Astrocyte (in vitro differentiated cells and primary cell): Measurements from ENCODE around the gene NDUFB8. TPM values are rescaled to one million over a fixed set of nuclear protein-coding genes. Genes with fewer than 3 reads are reported as not detected.

Experiments
- DNase-seq: peaks from one replicate; pipeline ENCODE4 v3.0.0-alpha.2; 2010; ENCODE audit warnings: low read depth
- FAIRE-seq: peaks from 2 replicates; lab custom pipeline; 2011; peaks lifted over from hg19 to GRCh38; lab: Jason Lieb, UNC
- H2AFZ ChIP-seq: 2 replicates; pipeline ENCODE4 v1.6.0; 2012; ENCODE audit warnings: low read depth, low read length, inconsistent platforms
- H3K27ac ChIP-seq: 2 replicates; pipeline ENCODE4 v1.5.1; 2011; ENCODE audit warnings: low read depth, low read length, inconsistent platforms
- H3K27me3 ChIP-seq: 2 replicates; pipeline ENCODE4 v1.6.0; 2011; ENCODE audit warnings: low read length, inconsistent platforms; ENCODE audit not compliant: insufficient read depth
- H3K36me3 ChIP-seq: 2 replicates; pipeline ENCODE4 v1.5.1; 2011; ENCODE audit warnings: low read length, inconsistent platforms; ENCODE audit not compliant: insufficient read depth
- H3K4me1 ChIP-seq: 2 replicates; pipeline ENCODE4 v1.5.1; 2011; ENCODE audit warnings: low read length, inconsistent platforms; ENCODE audit not compliant: insufficient read depth
- H3K4me2 ChIP-seq: 2 replicates; pipeline ENCODE4 v1.6.0; 2012; ENCODE audit warnings: low read length, inconsistent platforms
- H3K4me3 ChIP-seq: 2 replicates; pipeline ENCODE4 v1.5.1; 2011; ENCODE audit warnings: low read depth, mild to moderate bottlenecking, low read length, inconsistent platforms; ENCODE audit not compliant: insufficient read depth
- H3K79me2 ChIP-seq: 2 replicates; pipeline ENCODE4 v1.6.0; 2012; ENCODE audit warnings: mild to moderate bottlenecking, low read length, inconsistent platforms; ENCODE audit not compliant: insufficient read depth
- H3K9ac ChIP-seq: 2 replicates; pipeline ENCODE4 v1.6.0; 2012; ENCODE audit warnings: mild to moderate bottlenecking, low read length, inconsistent platforms
- H3K9me3 ChIP-seq: 2 replicates; pipeline ENCODE4 v1.5.1; 2012; ENCODE audit warnings: low read depth, mild to moderate bottlenecking, low read length, inconsistent platforms; ENCODE audit not compliant: insufficient read depth
- H4K20me1 ChIP-seq: 2 replicates; pipeline ENCODE4 v1.6.0; 2012; ENCODE audit warnings: low read length, inconsistent platforms; ENCODE audit not compliant: insufficient read depth
- H3K27ac Mint-ChIP-seq: one replicate; pipeline ENCODE4 v1.8.0; 2021; ENCODE audit warnings: mild to moderate bottlenecking, mixed read lengths; ENCODE audit not compliant: unreplicated experiment
- H3K27me3 Mint-ChIP-seq: one replicate; pipeline ENCODE4 v1.8.0; 2021; ENCODE audit warnings: low read depth, mixed read lengths; ENCODE audit not compliant: unreplicated experiment
- H3K36me3 Mint-ChIP-seq: one replicate; pipeline ENCODE4 v1.8.0; 2021; ENCODE audit warnings: low read depth, mixed read lengths; ENCODE audit not compliant: unreplicated experiment
- H3K4me1 Mint-ChIP-seq: one replicate; pipeline ENCODE4 v1.8.0; 2021; ENCODE audit warnings: low read depth, mixed read lengths; ENCODE audit not compliant: unreplicated experiment
- H3K4me3 Mint-ChIP-seq: one replicate; pipeline ENCODE4 v1.8.0; 2021; ENCODE audit warnings: mild to moderate bottlenecking, moderate library complexity, mixed read lengths; ENCODE audit not compliant: unreplicated experiment
- H3K9me3 Mint-ChIP-seq: one replicate; pipeline ENCODE4 v1.8.0; 2021; ENCODE audit warnings: mild to moderate bottlenecking, mixed read lengths; ENCODE audit not compliant: unreplicated experiment
- CTCF ChIP-seq: IDR thresholded peaks from 2 replicates; pipeline ENCODE4 v1.5.1; 2011; ENCODE audit warnings: low read depth, mild to moderate bottlenecking, inconsistent platforms, low read length, moderate library complexity; ENCODE audit not compliant: insufficient read depth
- EZH2 ChIP-seq: IDR thresholded peaks from 2 replicates; pipeline ENCODE4 v1.6.1; 2012; ENCODE audit warnings: mild to moderate bottlenecking, low read length, inconsistent platforms; ENCODE audit not compliant: insufficient read depth
- total RNA-seq: library from RNA; stranded (reverse); gene quantifications from 2 replicates; pipeline ENCODE4 v1.2.1, GENCODE V29; 2021

NDUFB8 gene
- total RNA-seq, 1 donor from 2014 or later: 155 TPM

- no peak for FAIRE-seq
- peaks cover 60% of the 10 kb centered on the region for H3K36me3 ChIP-seq
Observed at GRCh38 chr10:100544950-100545349, 15.3 kb upstream of the NDUFB8 start.

GRCh38 chr10:100537475-100537874, 7.8 kb upstream of the NDUFB8 start:
- no peak for FAIRE-seq
- DNase-seq: no peak
- Histone ChIP-seq H3K9me3 (no peaks in the 10 kb centered on the region), H3K4me3 (no peak overlapping the region), H2AFZ (no peak overlapping the region), H4K20me1 (peaks cover 41% of the 10 kb centered on the region), H3K27ac (no peak overlapping the region), H3K4me2 (peak overlapping the region; percentile 97), H3K36me3 (peaks cover 12% of the 10 kb centered on the region), H3K27me3 (no peaks in the 10 kb centered on the region), H3K4me1 (peaks cover 14% of the 10 kb centered on the region), H3K9ac (no peak overlapping the region), H3K79me2 (peaks cover 52% of the 10 kb centered on the region)
- H3K27me3 Mint-ChIP-seq: no peaks in the 10 kb centered on the region
- no peak overlapping the region for H3K4me3 Mint-ChIP-seq
- peaks cover 1% of the 10 kb centered on the region for H3K36me3 Mint-ChIP-seq
- peaks cover 16% of the 10 kb centered on the region for H3K4me1 Mint-ChIP-seq
- TF ChIP-seq EZH2 (no peak), CTCF (no peak)
- no peaks in the 10 kb centered on the region for H3K9me3 Mint-ChIP-seq
- no peak overlapping the region for H3K27ac Mint-ChIP-seq

More at GRCh38 chr10:100544950-100545349, 15.3 kb upstream of the NDUFB8 start:
- Histone ChIP-seq H3K4me1 (no peaks in the 10 kb centered on the region), H3K27me3 (no peaks in the 10 kb centered on the region), H3K4me3 (no peak overlapping the region), H3K27ac (no peak overlapping the region), H3K9me3 (no peaks in the 10 kb centered on the region), H2AFZ (no peak overlapping the region), H4K20me1 (peaks cover 54% of the 10 kb centered on the region), H3K4me2 (no peak overlapping the region), H3K79me2 (peaks cover 11% of the 10 kb centered on the region), H3K9ac (no peak overlapping the region)
- Mint-ChIP-seq H3K9me3 (no peaks in the 10 kb centered on the region), H3K27ac (no peak overlapping the region), H3K36me3 (peaks cover 35% of the 10 kb centered on the region), H3K4me1 (peaks cover 4% of the 10 kb centered on the region), H3K4me3 (no peak overlapping the region), H3K27me3 (no peaks in the 10 kb centered on the region)
- TF ChIP-seq EZH2 (no peak), CTCF (no peak)
- DNase-seq: no peak

GRCh38 chr10:100535715-100536353, 6.2 kb upstream of the NDUFB8 start, which contains the start of gene HIF1AN:
HIF1AN (plus strand) TSS chr10:100535943; CDS start chr10:100535959, 16 bp downstream.
- H3K27me3 Mint-ChIP-seq: no peaks in the 10 kb centered on the region
- Histone ChIP-seq H3K79me2 (peaks cover 45% of the 10 kb centered on the region), H3K4me2 (peak within 1 kb of the TSS; percentile 97), H3K36me3 (peaks cover 12% of the 10 kb centered on the region), H2AFZ (peak within 1 kb of the TSS; percentile 96), H3K9ac (peak within 1 kb of the TSS; percentile 86), H3K4me3 (peak within 1 kb of the TSS; percentile 79), H3K27ac (peak within 1 kb of the TSS; percentile 24), H4K20me1 (peaks cover 33% of the 10 kb centered on the region), H3K27me3 (no peaks in the 10 kb centered on the region), H3K4me1 (peaks cover 14% of the 10 kb centered on the region), H3K9me3 (no peaks in the 10 kb centered on the region)
- no peaks in the 10 kb centered on the region for H3K9me3 Mint-ChIP-seq
- FAIRE-seq (peak; percentile 13), DNase-seq (peak; percentile 87)
- TF ChIP-seq CTCF (peak; percentile 97), EZH2 (no peak)
- H3K4me1 Mint-ChIP-seq: peaks cover 16% of the 10 kb centered on the region
- peaks cover 1% of the 10 kb centered on the region for H3K36me3 Mint-ChIP-seq
- no peak within 1 kb of the TSS for H3K27ac Mint-ChIP-seq
- H3K4me3 Mint-ChIP-seq: no peak within 1 kb of the TSS
